ENCODE measurements around the gene COL13A1. TPM values are rescaled to one million over a fixed set of nuclear protein-coding genes. Genes with fewer than 3 reads are reported as not detected.

Gene COL13A1
- total and polyA plus RNA-seq, 2 of the 8 experiments (the other 6 are each of a cell fraction or from before 2014, with no cell fraction given), result 2.6 to 5.2 TPM

DNA sequence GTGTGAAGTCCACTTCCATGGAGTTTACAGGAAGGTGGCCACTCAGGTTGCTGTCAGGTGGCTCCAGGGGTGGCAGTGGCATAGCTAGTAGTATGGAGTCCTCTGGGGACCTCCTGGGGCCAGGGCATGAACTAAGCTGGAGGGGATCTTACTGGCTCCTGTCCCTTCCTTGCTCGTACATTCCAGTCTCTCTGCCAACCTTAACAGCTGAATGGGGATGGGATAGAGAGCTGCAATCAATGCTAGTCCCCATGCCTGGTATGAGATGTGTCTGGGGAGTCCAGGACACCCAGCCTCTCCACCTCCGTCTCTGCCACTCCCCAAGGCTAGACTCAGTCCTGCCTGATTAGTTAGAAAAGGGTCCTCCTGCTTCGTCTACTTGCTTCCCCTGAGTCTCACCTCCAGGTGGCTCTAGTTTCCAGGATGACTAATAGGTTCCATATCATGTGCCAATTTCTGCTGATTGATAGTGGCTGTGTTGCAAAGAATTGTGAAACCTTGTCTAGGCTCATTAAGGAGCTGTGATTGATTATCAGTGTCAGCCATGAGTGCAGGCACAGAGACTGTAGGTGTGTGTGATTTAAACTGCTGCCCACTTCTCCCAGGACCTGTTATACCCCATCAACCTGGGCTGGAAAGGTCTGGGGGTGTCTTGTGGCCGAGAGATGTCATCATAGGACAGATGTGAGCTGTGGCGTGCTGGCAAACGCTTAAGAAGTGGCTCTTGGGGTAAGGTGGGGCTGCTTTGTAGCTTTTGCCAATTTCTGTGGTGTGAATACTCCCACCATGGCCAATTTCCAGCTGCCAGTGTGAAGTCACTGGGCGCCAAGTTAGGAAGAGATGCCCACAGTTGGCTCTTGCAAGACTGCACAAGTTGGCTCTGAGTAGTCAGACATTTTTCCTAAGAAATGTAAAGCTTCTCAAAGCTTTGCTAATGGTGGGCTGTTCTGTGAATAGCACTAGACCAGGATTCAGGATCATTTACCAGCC is 59.8 kb downstream of the COL13A1 start (continued):
- TF ChIP-seq, protein P1, sequence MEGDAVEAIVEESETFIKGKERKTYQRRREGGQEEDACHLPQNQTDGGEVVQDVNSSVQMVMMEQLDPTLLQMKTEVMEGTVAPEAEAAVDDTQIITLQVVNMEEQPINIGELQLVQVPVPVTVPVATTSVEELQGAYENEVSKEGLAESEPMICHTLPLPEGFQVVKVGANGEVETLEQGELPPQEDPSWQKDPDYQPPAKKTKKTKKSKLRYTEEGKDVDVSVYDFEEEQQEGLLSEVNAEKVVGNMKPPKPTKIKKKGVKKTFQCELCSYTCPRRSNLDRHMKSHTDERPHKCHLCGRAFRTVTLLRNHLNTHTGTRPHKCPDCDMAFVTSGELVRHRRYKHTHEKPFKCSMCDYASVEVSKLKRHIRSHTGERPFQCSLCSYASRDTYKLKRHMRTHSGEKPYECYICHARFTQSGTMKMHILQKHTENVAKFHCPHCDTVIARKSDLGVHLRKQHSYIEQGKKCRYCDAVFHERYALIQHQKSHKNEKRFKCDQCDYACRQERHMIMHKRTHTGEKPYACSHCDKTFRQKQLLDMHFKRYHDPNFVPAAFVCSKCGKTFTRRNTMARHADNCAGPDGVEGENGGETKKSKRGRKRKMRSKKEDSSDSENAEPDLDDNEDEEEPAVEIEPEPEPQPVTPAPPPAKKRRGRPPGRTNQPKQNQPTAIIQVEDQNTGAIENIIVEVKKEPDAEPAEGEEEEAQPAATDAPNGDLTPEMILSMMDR (IDR thresholded peaks at IDR 0.05; ENCODE audit: control extremely low read depth in 1 of 3, insufficient read depth in 1 of 3, low read depth in 1 of 3, low read length in 3 of 3), result peak in 2 of 3 experiments; percentile 51 to 58; a peak in 2 of 4 replicates
- TF ChIP-seq RAD21 (IDR thresholded peaks at IDR 0.05 in 1 of 2, conservative IDR thresholded peaks at IDR 0.05 in 1 of 2; ENCODE audit: low read depth in 2 of 2, low read length in 2 of 2), result peak; percentile 30 to 58; a peak in 3 of 4 replicates

Measured in H1 (cell line).